ENCODE results near the gene SLC39A12. TPM values are rescaled to one million over a fixed set of nuclear protein-coding genes. Genes with fewer than 3 reads are reported as not detected.

SLC39A12 gene
- total and polyA plus RNA-seq, 2 of the 4 experiments (the other 2 are of a cell fraction): not detected

DNA sequence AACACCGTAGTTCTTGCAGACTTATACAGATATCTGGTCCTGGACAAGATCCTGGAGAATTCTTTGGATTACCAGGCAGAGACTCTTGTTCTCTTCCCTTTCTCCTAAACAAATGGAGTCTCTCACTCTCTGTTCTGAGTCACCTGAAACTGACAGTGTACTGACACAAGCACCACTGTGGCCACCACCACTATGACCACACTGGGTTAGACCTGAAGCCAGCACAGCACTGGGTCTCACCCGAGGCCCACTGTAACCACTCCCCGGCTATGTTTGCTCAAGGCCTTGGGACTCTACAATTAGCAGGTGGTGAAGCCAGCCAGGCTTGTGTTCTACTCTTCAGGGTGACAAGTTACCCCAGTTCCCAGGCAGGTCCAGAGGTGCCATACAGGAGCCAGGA lies 22.8 kb downstream of the SLC39A12 start:
- DNase-seq (no peak), ATAC-seq (ENCODE audit: low read depth) (no peak)
- POLR2A ChIA-PET (ENCODE audit: unreplicated experiment): no interaction called here
- no peak overlapping the region for H3K9ac ChIP-seq (ENCODE audit: low read depth, low read length)
- WGBS, 2 experiments (ENCODE audit: extremely low coverage in 2 of 2, insufficient read length in 1 of 2): 94% methylated on average over 2 of the region's 3 CpGs; no CpG with 5 or more reads in 1 of the 2 experiments
- no peak overlapping the region for H3K4ac ChIP-seq (ENCODE audit: low read depth, low read length)
- no peak overlapping the region for H3K27ac ChIP-seq (ENCODE audit: insufficient read depth, low read length)
- H3K27me3 ChIP-seq (ENCODE audit: control insufficient read depth, insufficient read depth, low read length): no peaks in the 10 kb centered on the region
- CTCF ChIA-PET: no interaction called here
- no peak overlapping the region for H2BK20ac ChIP-seq (ENCODE audit: low read depth, low read length)
- H2BK120ac ChIP-seq (ENCODE audit: low read depth, low read length): no peak overlapping the region
- intact Hi-C loops (cut with micrococcal nuclease) (no loop called here), in situ Hi-C loops (cut with MboI; ENCODE audit: low sequenced_read_pairs) (no loop called here), dilution Hi-C loops (cut with HindIII; ENCODE audit: low sequenced_read_pairs, unreplicated experiment) (no loop called here)
- TF ChIP-seq MAFK (IDR thresholded peaks at IDR 0.05; ENCODE audit: low read depth, low read length): no peak
- no peak for TF ChIP-seq POLR2A (IDR thresholded peaks at IDR 0.05; ENCODE audit: low read depth, low read length)
- TF ChIP-seq NFE2L2 (IDR thresholded peaks at IDR 0.05; ENCODE audit: low read depth, low read length): no peak
- TF ChIP-seq CHD1 (IDR thresholded peaks at IDR 0.05; ENCODE audit: low read depth, low read length): no peak
- no peak for TF ChIP-seq CTCF (conservative IDR thresholded peaks at IDR 0.05; ENCODE audit: low read depth, low read length)
- TF ChIP-seq, protein P1, sequence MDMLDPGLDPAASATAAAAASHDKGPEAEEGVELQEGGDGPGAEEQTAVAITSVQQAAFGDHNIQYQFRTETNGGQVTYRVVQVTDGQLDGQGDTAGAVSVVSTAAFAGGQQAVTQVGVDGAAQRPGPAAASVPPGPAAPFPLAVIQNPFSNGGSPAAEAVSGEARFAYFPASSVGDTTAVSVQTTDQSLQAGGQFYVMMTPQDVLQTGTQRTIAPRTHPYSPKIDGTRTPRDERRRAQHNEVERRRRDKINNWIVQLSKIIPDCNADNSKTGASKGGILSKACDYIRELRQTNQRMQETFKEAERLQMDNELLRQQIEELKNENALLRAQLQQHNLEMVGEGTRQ (IDR thresholded peaks at IDR 0.05; ENCODE audit: low read depth, low read length): no peak
- no peak for TF ChIP-seq MXI1 (IDR thresholded peaks at IDR 0.05; ENCODE audit: borderline replicate concordance, low read depth, low read length)
- no peak for TF ChIP-seq BHLHE40 (IDR thresholded peaks at IDR 0.05; ENCODE audit: low read depth, low read length)
- TF ChIP-seq RCOR1 (IDR thresholded peaks at IDR 0.05; ENCODE audit: insufficient replicate concordance, low read length): no peak
- no peak for TF ChIP-seq RAD21 (IDR thresholded peaks at IDR 0.05; ENCODE audit: low read length)
- no TSS peak for BruUV-seq (replicated peaks)
- no peaks in the 10 kb centered on the region for H3K79me1 ChIP-seq (ENCODE audit: low read depth in 1 of 2, low read length in 2 of 2)
- H4K8ac ChIP-seq (ENCODE audit: low read depth in 2 of 2, low read length in 2 of 2): no peak overlapping the region
- no peaks in the 10 kb centered on the region for H3K9me1 ChIP-seq (ENCODE audit: insufficient read depth, low read length)
- no peaks in the 10 kb centered on the region for H3K36me3 ChIP-seq (ENCODE audit: control insufficient read depth, insufficient read depth, low read length)
- H3K4me3 ChIP-seq (ENCODE audit: insufficient read depth, low read depth, low read length): no peak overlapping the region
- no peak overlapping the region for H3K23ac ChIP-seq (ENCODE audit: low read depth, low read length)
- peaks cover 3% of the 10 kb centered on the region; the same call in 1 of the 2 replicates for H3K9me3 ChIP-seq (ENCODE audit: control insufficient read depth, insufficient read depth, low read length)
- H2BK15ac ChIP-seq (ENCODE audit: low read depth, low read length): no peak overlapping the region
- H3K4me1 ChIP-seq (ENCODE audit: control insufficient read depth, insufficient read depth, low read length): no peaks in the 10 kb centered on the region
- no peak overlapping the region for H2AFZ ChIP-seq (replicated peaks; ENCODE audit: low read length, poor library complexity)
- no peaks in the 10 kb centered on the region for H4K20me1 ChIP-seq (ENCODE audit: insufficient read depth, low read length)
- no peak overlapping the region for H3K56ac ChIP-seq (ENCODE audit: extremely low read depth, insufficient read depth, low read length)
- H2BK5ac ChIP-seq (ENCODE audit: low read depth, low read length, poor library complexity, severe bottlenecking): no peak overlapping the region
- no peak overlapping the region for H2AK9ac ChIP-seq (replicated peaks; ENCODE audit: low read depth, low read length, poor library complexity)
- H3K4me2 ChIP-seq (ENCODE audit: low read depth, low read length): no peak overlapping the region
- H4K5ac ChIP-seq (ENCODE audit: low read depth, low read length): no peak overlapping the region
- no peak overlapping the region for H3K18ac ChIP-seq (ENCODE audit: low read depth, low read length)
- H2AK5ac ChIP-seq (ENCODE audit: low read depth, low read length): no peak overlapping the region
- no peak overlapping the region for H4K91ac ChIP-seq (ENCODE audit: insufficient read depth, low read depth, low read length)
- no peak overlapping the region for H3K14ac ChIP-seq (replicated peaks; ENCODE audit: low read depth, low read length)
